Iris pigment epithelial cell (primary cell): ENCODE results near the gene CHD5.
A peak's percentile ranks its signal among the peaks of the same experiment; 100 is the strongest.
"Not testable (repeated sequence)": the region's sequence is repeated elsewhere in the genome, so short reads cannot be mapped to it uniquely, and the experiment has no call there.

Experiments
- DNase-seq: peaks from one replicate; pipeline ENCODE4 v3.0.0-alpha.2; 2011; ENCODE audit warnings: low read depth

Gene CHD5

GRCh38 chr1:6180268-6180706, at the start of gene CHD5:
TSS of gene CHD5 (minus strand) at chr1:6180321. CDS start at chr1:6180023, 298 bp downstream.
- no peak for DNase-seq

- DNase-seq = no peak
Observed at GRCh38 chr1:6225651-6226050, 45.5 kb upstream of the CHD5 start.

GRCh38 chr1:6224718-6225117, 44.6 kb upstream of the CHD5 start:
- DNase-seq = no peak

GRCh38 chr1:6223617-6224016, 43.5 kb upstream of the CHD5 start:
- DNase-seq = no peak

- peak; percentile 63 for DNase-seq
Observed at GRCh38 chr1:6222636-6223035, 42.5 kb upstream of the CHD5 start.

GRCh38 chr1:6221210-6221784, 41.2 kb upstream of the CHD5 start:
- DNase-seq = no peak

- no peak for DNase-seq
Observed at GRCh38 chr1:6220236-6220635, 40.1 kb upstream of the CHD5 start.

- not testable (repeated sequence) for DNase-seq
Observed at GRCh38 chr1:6219641-6220040, 39.5 kb upstream of the CHD5 start.

GRCh38 chr1:6218375-6219164, 38.4 kb upstream of the CHD5 start:
- no peak for DNase-seq

GRCh38 chr1:6212193-6212959, 32.3 kb upstream of the CHD5 start:
- no peak for DNase-seq

- DNase-seq = no peak
Observed at GRCh38 chr1:6211731-6212130, 31.6 kb upstream of the CHD5 start.

GRCh38 chr1:6210591-6211355, 30.7 kb upstream of the CHD5 start:
- DNase-seq = no peak

GRCh38 chr1:6209661-6210580, 29.8 kb upstream of the CHD5 start:
- no peak for DNase-seq

- peak; percentile 54 for DNase-seq
Observed at GRCh38 chr1:6208723-6209660, 28.9 kb upstream of the CHD5 start.

GRCh38 chr1:6207921-6208320, 27.8 kb upstream of the CHD5 start:
- no peak for DNase-seq

GRCh38 chr1:6207075-6207885, 27.2 kb upstream of the CHD5 start:
- DNase-seq = no peak

GRCh38 chr1:6206520-6206855, 26.4 kb upstream of the CHD5 start:
- no peak for DNase-seq

- peak; percentile 77 for DNase-seq
Observed at GRCh38 chr1:6205849-6206519, 25.9 kb upstream of the CHD5 start, which contains the start of gene RNF207. TSS of gene RNF207 (plus strand) at chr1:6206119. CDS start at chr1:6206536, 417 bp downstream.
